GM12801 (cell line): ENCODE results near the gene FN3K.

Experiments used
- TF ChIP-seq, protein P1 (sequence below): IDR thresholded peaks from one replicate; pipeline ENCODE4 v1.5.1; 2011; ENCODE audit warnings: control low read depth; ENCODE audit not compliant: insufficient read length; ENCODE audit errors: extremely low read depth

FN3K gene

DNA sequence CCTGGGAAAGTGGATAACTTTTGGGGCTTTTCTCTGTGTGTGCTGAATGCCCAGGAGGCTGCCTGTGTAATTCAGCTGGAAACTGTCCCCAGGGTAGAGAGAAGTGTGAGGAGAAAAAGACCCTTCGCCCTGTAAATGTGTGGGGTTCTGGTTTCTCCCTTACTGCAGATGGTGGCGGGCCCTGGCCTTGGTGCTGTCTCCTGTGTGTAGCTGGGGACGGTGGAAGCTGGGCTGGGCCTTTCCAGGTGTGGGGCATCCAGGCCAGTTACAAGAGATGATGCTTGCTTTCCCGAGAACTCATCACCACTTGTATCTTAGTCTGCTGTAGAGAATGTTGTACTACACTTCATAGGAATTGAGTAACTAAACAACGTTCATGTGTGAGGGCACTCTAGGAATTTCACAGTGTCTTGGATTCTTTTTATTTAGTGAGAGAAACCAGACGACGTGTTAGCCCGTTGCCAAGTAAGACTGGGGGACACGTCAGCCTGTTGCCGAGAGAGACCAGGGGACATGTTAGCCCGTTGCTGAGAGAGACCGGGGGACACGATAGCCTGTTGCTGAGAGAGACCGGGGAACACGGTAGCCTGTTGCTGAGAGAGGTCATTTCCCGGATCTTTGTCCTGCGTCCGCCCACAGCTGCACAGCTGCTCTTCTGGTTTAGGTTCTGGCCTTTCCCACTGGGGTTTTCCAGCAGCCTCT, 59.5 kb downstream of the FN3K start:
- TF ChIP-seq, protein P1, sequence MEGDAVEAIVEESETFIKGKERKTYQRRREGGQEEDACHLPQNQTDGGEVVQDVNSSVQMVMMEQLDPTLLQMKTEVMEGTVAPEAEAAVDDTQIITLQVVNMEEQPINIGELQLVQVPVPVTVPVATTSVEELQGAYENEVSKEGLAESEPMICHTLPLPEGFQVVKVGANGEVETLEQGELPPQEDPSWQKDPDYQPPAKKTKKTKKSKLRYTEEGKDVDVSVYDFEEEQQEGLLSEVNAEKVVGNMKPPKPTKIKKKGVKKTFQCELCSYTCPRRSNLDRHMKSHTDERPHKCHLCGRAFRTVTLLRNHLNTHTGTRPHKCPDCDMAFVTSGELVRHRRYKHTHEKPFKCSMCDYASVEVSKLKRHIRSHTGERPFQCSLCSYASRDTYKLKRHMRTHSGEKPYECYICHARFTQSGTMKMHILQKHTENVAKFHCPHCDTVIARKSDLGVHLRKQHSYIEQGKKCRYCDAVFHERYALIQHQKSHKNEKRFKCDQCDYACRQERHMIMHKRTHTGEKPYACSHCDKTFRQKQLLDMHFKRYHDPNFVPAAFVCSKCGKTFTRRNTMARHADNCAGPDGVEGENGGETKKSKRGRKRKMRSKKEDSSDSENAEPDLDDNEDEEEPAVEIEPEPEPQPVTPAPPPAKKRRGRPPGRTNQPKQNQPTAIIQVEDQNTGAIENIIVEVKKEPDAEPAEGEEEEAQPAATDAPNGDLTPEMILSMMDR: no peak

- TF ChIP-seq, protein P1: no peak
Observed at GRCh38 chr17:82795615-82796014, 60.2 kb downstream of the FN3K start.

- TF ChIP-seq, protein P1: no peak
Observed at GRCh38 chr17:82797061-82797460, 61.6 kb downstream of the FN3K start.

DNA sequence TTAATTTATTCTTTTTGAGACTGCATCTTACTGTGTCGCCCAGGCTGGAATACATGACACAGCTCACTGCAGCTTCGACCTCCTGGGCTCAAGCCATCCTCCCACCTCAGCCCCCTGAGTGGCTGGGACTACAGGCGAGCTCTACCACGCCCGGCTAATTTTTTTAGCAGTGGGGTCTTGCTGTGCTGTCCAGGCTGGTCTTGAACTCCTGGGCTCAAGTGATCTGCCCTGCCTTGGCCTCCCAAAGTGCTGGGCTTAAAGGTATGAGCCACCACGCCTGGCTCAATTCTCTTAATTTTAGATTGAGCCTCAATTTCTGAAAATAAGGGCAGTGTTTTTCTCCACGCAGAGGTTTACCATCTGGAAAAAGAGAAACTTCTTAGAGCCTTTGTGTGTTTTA, 63.3 kb downstream of the FN3K start:
- TF ChIP-seq, protein P1: no peak

DNA sequence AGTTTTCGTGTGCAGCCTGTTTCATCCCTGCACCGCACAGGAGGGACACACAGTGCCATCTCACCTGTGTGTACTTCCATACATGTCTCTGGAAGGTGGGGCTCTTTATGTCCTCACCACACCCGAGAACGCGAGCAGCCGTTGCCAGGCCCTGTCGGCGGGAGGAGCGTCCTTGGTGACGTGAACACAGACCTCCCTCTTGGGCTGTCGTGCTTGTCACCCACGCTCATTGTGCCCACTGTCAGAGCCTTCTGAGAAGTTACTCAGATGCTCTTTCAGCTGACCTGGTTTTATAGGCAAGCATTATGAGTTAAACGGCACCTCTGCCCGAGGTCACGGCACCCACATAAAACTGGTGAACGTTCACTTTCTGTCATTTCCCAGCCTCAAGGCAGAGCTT, 64.2 kb downstream of the FN3K start:
- TF ChIP-seq, protein P1: no peak
